Endometrium (tissue), 2 donors: Measurements from ENCODE around the gene IRF9.
"Not testable (repeated sequence)": the region's sequence is repeated elsewhere in the genome, so short reads cannot be mapped to it uniquely, and the experiment has no call there.

Experiments
- FAIRE-seq: peaks from 2 replicates; lab custom pipeline; 2012; peaks lifted over from hg19 to GRCh38; lab: Jason Lieb, UNC
- donor health status: control.
- donor health status: control.

Gene IRF9

DNA sequence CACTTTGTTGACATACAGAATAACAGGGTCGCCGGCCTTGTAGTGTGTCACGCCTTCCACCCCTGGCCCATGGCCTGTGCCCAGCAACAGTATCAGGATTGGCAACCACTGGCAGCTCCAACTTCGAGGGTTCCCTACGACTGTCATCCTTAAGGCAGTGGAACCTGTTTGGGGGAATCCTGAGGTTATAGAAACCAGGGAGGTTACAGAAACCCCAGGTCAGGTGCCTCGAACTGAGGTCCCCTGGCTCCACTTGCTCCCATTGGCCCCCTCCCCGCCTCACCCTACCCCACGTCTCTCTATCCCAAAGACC is 33.8 kb downstream of the IRF9 start:
- no peak for FAIRE-seq

DNA sequence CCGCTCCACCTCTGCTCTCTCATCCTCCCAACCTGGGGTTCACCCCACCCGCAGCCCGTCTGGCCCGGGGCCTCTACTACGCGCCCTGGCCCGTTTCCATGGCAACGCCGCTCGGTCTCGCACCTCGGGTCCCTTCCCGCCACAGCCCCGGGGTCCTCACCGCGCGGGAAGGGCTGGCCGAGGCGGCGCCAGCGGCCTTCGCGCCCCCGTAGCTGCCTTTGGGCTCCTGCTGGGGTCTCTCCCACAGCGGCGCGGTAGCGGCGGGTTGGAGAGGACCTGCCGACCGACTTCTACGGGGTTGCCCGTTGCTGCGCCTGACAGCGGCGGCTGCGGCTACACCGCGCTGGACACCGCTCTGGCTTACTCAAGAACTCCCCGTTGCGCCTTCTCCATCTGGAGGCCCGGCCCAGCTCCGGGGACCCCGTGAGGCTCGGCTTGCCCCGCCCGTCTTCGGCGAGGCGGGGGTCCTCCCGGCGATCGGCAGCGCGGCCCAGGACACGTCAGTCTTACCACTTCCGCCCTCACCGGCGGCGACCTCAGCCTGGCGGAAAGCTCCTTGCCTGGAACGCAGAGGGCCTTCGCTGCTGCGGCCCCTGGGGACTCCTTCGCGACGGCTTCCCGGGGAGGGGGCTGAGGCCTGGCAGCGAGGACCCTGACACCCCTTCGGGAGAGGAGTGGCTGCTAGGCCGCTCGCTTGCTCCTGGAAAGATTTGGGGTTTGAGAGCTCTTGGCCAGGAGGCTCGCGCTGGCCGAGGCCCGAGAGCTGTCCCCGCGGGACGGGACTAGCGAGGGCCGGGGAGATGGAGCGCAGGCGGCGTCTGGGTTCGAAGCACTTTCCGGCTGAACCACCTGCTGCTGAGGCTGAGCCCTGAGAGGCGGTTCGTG is 34.4 kb downstream of the IRF9 start, which contains the start of gene TM9SF1:
Gene TM9SF1 (minus strand): TSS at position 256 of the 885 bp plus-strand sequence. CDS start 422 bp downstream, outside the sequence.
- no peak for FAIRE-seq

DNA sequence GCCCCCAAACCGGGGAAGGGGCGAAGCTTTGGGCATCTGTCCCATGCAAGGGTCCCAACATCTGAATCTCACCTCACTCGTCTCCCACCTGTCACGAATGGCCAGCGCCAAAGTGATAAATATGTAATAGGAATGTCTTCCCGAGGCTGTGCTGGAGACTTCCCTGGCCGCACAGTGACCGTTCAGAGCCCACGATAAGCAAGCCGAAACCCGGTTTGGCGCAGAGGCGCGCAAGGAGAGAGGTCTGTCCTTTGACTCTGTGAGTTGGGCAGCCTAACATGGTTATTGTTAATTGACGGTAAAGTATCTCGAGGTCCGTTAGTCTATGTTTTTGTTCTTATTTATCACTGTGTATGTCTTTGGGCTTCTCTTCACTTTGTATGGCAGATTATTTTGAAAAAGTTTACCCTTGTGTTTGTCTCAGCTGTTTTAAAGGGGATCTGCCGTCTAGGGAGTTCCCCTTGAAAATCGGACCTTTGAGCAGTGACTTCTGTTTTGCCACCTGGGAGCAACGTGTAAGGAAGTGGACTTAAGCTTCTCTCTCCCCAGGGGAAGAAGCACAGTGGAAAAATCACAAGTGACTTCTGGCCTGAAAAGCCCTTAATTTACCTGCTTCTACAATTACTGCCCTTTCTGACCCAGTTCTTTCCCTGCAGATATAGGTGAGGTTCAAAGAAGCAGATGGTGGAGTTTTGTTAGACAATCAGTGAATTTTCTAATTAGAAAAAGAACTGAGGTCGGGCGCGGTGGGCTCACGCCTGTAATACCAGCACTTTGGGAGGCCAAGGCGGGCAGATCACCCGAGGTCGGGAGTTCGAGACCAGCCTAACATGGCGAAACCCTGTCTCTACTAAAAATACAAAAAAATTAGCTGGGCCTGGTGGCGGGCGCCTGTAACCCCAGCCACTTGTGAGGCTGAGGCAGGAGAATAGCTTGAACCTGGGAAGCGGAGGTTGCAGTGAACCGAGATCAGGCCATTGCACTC is 35.3 kb downstream of the IRF9 start:
- no peak for FAIRE-seq

DNA sequence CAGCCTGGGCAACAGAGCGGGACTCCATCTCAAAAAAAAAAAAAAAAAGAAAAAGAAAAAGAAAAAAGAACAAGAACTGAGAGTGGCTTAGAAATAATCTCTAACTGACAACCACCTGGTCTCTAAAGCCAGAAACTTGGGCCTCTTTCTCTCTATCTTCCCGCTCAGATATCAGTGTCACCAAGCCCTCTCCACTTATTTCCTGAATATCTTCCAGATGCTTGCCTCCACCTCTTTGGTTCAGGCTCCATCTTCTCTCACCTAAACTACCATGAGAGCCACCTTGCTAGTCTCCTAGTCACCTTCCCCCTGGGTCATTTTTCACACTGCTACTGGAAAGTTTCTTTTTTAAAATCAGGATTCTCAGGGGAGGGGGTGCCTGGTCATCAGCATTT is 36.0 kb downstream of the IRF9 start:
- FAIRE-seq, result no peak

DNA sequence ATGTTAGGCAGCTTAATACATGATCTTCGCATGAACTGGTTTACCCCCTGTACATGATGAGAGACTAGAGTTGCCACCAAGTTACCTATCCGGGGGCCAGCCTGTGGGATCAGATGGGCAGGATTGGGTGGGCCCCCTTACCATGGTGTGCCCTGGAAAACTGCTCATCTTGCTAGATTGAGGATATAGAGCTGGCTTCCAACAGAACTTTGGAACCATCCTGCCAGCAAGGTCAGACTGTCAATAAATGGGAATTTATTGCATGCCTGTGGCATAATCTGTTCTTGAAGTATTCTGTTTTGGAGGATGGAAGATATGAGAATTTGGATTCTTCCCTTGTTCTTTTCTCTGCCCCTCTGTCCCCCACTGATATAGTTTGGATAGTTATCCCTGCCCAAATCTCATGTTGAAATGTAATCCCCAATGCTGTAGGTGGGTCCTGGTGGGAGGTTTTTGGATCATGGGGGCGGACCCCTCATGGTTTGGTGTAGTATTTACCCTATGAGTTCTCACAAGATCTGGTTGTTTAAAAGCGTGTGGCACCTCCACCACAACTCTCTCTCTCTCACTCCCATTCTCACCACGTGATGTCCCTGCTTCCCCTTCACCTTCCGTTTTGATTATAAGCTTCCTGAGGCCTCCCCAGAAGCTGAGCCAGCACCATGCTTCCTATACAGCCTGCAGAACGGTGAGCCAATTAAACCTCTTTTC is 37.9 kb downstream of the IRF9 start:
- no peak for FAIRE-seq

DNA sequence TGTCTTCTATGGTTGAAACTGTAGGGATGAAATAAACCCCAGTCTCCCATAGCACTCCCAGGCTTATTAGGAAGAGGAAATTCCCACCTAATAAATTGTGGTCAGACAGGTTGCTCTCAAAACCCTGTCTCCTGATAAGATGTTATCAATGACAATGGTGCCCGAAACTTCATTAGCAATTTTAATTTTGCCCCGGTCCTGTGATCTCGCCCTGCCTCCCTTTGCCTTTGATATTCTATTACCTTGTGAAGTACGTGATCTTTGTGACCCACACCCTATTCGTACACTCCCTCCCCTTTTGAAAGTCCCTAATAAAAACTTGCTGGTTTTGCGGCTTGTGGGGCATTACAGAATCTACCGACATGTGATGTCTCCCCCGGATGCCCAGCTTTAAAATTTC is 41.5 kb downstream of the IRF9 start:
- not testable (repeated sequence) for FAIRE-seq

DNA sequence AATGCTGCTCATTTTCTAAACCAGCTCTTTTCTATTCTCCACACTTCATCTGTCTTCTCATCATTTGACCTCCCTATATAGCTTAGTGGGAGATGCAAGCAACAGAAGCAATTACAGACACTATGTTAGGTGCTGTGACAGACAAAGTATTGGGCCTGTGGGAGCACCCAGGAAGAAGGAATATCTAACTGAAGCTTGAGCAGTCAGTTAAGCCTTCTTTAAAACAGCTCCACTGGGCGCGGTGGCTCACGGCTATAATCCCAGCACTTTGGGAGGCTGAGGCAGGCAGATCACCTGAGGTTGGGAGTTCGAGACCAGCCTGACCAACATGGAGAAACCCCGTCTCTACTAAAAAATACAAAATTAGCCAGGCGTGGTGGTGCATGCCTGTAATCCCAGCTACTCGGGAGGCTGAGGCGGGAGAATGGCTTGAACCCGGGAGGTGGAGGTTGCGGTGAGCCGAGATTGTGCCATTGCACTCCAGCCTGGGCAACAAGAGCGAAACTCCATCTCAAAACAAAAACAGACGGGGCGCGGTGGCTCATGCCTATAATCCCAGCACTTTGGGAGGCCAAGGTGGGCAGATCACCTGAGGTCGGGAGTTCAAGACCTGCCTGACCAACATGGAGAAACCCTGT is 42.3 kb downstream of the IRF9 start:
- FAIRE-seq, result not testable (repeated sequence)

DNA sequence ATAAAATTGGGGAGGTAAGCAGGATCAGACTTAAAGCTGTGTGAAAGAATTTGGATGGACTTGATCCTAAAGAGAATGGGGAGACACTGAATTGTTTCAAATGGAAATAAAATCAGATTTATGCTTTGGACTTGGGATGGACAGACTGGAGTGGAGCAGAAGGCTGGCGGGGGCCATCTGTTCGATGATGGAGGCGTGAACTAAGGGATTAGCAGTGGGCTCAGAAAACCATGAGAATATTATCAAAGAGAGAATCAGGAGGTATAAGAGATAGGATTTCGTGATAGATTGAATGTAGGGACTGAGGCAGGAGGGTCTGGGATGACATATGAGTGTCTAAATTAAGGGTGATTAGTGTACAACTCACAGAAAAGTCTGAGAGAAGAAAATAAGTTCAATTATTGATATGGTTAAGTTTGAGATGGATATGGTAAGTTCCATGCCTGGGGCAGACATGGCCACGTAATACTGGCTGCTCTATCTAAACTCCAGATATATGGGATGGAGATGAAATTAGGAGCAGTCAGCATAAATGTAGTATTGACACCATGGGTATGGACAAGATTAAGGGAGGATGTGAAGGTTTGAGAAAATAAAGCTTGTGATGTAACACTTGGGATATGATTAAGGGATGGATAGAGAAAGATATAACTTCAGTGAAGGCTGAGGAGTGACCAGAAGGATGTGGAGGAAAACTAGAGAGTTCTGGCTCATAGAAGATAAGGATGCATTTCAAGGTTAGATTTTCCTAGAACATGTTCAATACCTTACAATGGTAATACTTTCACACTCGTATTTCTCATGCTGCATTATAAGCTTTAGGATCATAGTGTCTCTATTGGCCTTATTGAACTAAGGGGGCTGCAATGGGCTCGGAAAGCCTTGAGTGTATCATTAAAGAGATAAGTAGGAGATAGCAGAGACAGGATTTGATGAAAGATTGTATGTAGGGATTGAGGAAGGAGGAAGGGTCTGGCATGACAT is 43.4 kb downstream of the IRF9 start:
- FAIRE-seq, result no peak

DNA sequence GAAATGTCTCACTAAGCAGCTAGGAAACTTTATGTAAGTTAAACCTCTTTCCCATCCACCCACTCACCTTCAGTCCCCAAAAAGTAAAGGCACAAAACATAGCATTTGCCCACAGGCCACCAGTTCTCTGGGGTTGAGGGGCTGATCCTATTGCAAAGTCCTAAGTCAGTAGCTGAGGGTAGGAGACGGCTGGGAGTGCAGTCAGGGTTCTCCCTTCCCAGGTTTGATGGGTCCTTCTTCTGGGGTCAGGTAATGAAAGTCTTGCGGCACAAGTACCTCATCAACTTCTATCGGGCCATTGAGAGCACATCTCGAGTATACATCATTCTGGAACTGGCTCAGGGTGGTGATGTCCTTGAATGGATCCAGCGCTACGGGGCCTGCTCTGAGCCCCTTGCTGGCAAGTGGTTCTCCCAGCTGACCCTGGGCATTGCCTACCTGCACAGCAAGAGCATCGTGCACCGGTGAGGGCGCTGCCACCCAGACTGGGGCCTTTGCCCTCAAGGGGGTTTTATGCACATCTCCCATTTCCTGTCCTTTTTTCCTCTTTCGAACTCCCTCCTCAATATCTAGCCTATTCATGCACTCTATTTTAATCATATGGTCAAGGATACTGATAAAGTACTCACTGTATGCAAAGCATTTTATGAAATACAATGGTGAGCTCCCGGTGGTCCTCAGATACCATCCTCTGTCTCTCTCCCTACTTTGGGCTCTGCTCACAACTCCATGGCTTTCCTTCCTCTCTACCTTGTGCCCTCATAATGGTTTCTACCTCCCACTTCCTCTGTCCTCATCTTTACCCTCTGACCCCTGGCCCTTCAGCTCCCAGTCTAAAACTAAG is 45.4 kb downstream of the IRF9 start:
- FAIRE-seq, result no peak

DNA sequence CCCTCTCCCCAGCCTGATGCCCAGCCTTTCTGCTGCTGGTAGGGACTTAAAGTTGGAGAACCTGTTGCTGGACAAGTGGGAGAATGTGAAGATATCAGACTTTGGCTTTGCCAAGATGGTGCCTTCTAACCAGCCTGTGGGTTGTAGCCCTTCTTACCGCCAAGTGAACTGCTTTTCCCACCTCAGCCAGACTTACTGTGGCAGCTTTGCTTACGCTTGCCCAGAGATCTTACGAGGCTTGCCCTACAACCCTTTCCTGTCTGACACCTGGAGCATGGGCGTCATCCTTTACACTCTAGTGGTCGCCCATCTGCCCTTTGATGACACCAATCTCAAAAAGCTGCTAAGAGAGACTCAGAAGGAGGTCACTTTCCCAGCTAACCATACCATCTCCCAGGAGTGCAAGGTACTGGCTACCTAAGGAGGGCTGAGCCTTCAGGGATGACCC is 46.1 kb downstream of the IRF9 start:
- no peak for FAIRE-seq

DNA sequence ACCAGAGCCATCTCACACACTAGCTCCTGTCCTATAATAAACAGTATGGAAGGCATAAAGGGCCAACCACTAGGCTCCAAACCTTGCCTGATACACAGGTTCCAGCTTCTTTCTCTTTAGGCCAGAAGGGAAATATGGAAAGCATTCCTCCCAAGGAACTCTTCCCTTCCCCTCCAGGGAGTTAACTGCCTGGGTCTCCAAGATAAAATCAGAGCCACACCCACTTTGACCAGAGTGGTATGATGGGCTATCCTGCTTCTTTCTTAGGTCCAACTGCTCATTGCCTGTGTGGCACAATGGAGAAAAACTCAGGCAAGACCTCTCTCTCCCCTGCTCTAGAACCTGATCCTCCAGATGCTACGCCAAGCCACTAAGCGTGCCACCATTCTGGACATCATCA is 46.6 kb downstream of the IRF9 start:
- FAIRE-seq, result no peak

DNA sequence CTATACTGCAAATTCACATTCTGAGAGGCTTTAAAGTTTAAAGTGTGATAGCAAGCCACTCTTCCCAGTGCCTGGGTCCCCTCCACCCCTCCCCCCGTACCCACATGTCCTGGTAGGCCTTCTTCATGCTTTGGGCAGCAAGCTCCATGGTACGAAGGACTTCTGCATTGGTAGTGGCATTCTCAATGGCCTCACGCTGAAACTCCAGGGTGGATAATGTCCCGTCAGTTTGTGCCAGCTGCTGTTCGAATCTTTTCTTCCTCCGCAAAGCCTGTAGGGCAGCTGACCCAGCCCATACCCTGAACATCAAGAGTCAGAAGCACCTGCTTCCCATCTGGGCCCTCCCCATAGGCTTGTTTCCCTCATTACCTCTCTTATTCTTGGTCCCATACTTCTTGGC is 50.2 kb downstream of the IRF9 start:
- no peak for FAIRE-seq

DNA sequence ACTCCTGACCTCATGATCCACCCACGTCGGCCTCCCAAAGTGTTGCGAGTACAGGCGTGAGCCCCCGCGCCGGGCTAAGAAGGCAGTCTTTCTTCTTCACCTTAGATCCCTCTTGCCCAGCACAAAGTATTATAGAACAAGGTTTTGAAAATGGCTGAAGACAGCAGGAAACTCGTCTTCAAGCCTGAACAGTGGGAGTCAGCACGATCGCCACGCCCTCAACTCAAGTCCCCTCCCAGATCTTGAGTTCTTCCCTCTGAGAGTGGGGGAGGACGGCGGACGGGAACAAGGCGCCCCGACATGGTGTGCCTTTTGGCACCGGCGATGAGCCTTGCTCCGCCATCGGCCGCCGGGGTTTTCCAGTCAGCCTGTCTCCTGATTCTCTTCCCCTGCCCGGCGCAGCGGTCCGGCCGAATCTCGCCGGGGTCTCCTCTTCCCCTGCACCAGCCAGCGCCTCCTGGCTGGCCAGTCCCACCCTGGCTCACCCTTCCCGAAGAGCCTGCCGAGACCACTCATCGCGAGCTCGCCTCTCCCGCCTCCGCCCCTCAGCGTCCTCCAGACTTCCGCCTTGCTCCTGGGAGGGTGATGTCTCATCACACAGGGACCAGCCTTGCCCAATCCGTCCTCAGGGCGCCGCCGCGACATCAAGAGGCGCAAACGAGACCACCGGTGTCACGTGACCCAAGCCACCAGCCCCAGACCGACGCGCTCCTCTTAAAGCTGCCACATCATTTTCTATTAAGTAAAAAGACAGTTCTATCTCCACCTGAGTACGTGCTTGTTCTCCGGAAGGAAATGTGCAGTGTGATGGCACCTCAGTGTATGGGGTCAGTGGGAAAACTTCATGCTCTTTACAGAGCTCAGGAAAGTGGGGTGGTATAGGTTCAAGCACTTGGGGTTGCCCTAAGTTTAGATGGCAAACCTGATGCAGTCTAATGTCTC is 52.1 kb downstream of the IRF9 start, which contains the start of gene CHMP4A:
Gene CHMP4A (minus strand): TSS at position 565 of the 942 bp plus-strand sequence. CDS start 49 bp downstream, at position 516.
- FAIRE-seq, result peak; percentile 83

DNA sequence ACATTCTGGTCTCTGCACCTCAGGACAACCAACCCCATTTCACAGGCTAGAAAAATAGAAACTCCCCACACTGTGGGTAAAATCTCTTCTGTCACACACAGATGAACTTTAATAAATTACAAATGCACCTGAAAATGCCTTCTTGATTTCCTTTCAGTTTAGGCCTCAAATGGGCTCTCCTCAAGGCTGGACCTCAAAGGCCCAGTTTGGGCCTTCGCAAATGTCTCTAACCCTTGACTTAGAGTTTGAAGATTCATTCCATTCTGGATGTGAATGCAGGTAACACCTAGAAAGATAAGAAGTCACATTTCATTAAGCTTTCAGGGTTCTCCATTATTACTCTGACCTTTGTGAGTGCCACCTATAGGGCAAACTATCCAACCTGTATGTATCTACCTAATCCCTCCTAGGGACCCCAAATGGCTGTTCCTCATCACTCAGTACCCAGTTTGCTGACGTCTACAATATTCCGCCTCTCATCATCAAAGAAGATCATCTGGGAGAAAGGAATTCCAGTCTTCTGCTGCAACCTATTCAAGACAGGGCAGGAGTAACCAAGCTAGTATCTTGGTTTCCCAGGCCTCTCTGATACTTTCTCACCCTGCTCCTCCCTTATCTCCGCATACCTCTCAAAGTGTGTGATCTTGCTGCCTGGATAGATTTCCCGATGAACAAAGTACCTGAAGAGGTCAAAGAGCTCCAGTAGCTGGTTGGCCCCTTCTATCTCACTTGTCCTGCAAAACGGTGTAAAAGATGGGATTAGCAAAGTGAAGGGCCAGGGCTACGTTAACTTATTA is 53.0 kb downstream of the IRF9 start:
- no peak for FAIRE-seq

DNA sequence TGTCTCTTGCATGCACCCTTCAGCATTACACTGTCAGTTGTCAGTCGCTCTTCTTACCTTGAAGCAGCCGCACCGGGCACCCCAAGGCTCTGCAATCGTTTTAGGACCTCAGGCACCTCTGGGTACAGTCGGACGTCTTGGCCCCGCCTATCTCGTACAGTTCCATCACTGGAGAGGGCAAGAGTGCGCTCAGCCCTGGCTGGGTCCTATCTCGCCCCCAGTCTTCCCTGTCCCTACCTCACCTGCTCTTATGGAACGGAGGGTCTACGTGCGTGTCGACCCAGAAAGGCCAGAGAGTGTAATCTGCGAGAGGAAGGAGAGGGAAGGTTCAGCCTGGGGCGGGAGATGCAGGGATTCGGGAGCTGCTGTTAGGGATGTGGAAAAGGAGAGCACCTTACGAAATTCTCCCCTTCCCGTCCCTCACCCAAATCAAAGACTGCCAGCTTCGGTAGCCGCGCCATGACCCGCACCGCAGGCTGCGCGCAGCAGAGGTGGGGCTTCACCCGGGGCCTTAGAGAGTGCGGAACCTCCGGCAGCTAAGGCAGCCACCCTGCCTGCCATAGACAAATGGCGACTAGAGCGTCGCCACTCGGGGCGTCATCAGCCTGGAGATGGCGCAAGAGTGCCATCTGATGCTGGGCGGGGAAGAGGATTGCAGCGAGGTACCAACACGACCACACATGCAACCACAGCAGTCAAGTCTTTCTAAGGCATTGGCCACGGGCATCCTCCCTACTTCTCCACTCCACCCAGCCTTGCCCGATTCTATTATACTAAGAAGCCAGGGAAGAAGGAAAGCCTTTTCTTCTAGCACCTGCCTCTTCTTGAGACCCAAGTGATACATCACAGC is 54.7 kb downstream of the IRF9 start, which contains the start of gene MDP1:
Gene MDP1 (minus strand): TSS at position 572 of the 850 bp plus-strand sequence. CDS start 111 bp downstream, at position 461.
- FAIRE-seq, result no peak
